Aorta (tissue), 5 donors: Measurements from ENCODE around the gene ECM1. TPM values are rescaled to one million over a fixed set of nuclear protein-coding genes. Genes with fewer than 3 reads are reported as not detected.
A peak's percentile ranks its signal among the peaks of the same experiment; 100 is the strongest.

Source experiments
- ATAC-seq: fragments of 200-7000 bp; cut with Tn5 transposase; one replicate; pipeline ENCODE4 v1.9.1; 2022; ENCODE audit warnings: moderate library complexity; ENCODE audit not compliant: low FRiP score
- DNase-seq, 2 donors: peaks; one replicate each; pipeline ENCODE4 v3.0.0-alpha.2; 2020
- H3K27ac ChIP-seq, 2 donors: one replicate each; pipeline ENCODE4 v1.5.1; 2013; ENCODE audit warnings: low read length in 2 of 2, mild to moderate bottlenecking in 2 of 2, moderate library complexity in 2 of 2, control low read depth in 1 of 2, inconsistent platforms in 1 of 2, low read depth in 1 of 2
- H3K27me3 ChIP-seq, 2 donors: one replicate each; pipeline ENCODE4 v1.6.1; 2013; ENCODE audit warnings: control low read depth in 1 of 2, low read length in 1 of 2, mild to moderate bottlenecking in 1 of 2, moderate library complexity in 1 of 2; ENCODE audit not compliant: insufficient read depth in 2 of 2, control insufficient read depth in 1 of 2
- H3K36me3 ChIP-seq, 2 donors: one replicate each; pipeline ENCODE4 v1.6.1; 2013; ENCODE audit warnings: control low read depth in 1 of 2, low read length in 1 of 2, mild to moderate bottlenecking in 1 of 2; ENCODE audit not compliant: insufficient read depth in 2 of 2, control insufficient read depth in 1 of 2
- H3K4me1 ChIP-seq, 2 donors: one replicate each; pipeline ENCODE4 v1.6.1; 2013; ENCODE audit warnings: low read length in 2 of 2, control low read depth in 1 of 2, mild to moderate bottlenecking in 1 of 2, moderate library complexity in 1 of 2; ENCODE audit not compliant: insufficient read depth in 2 of 2, control insufficient read depth in 1 of 2
- H3K4me3 ChIP-seq, 2 donors: one replicate each; pipeline ENCODE4 v1.5.1; 2013; ENCODE audit warnings: low read length in 2 of 2, control low read depth in 1 of 2, mild to moderate bottlenecking in 1 of 2
- H3K9me3 ChIP-seq: one replicate; pipeline ENCODE4 v1.6.1; 2013; ENCODE audit warnings: mild to moderate bottlenecking, low read length; ENCODE audit not compliant: control insufficient read depth
- WGBS, 2 donors: extraction: QIAGEN DNeasy Blood & Tissue Kit; methylation state at CpG; one replicate each; pipeline ENCODE4 v1.1.7; 2013; 5-methylcytosine and 5-hydroxymethylcytosine counted together
- intact Hi-C, 2 donors: fragments of 100-400 bp; cut with DNase I; formaldehyde crosslinking; loops; one replicate each; pipeline versions ENCODE4 v1.14.2 to v1.15.0; 2022
- polyA plus RNA-seq, 2 donors: library from polyadenylated mRNA; stranded (reverse); fragments of 200-250 nt; gene quantifications; one replicate each; pipeline ENCODE4 v1.2.3, GENCODE V29; 2013
- total RNA-seq, 2 donors: library from RNA; stranded (reverse); fragmentation: NEBNext Ultra II Directional; extraction: Animal tissue kit (Norgen Biotek cat#: 25700); gene quantifications; one replicate each; pipeline ENCODE4 v1.2.1, GENCODE V29; 2021
- donor health status: healthy with polysubstance abuse.
- donor health status: Bipolar disorder and iron deficiency.
- donor health status: DM: no; HTN: no; CAD: no.
- donor health status: DM: no; HTN: no; CAD: no.
- donor health status: DM: yes; HTN: yes; CAD: no.

Gene ECM1
- total and polyA plus RNA-seq, 4 donors: 8.1 to 57.6 (median 29.4) TPM

- 52 to 75% methylated on average over 1 of the region's 1 CpG for whole genome bisulfite sequencing, 2 donors
- H3K9me3 ChIP-seq: no peaks in the 10 kb centered on the region
- H3K36me3 ChIP-seq: peaks cover 0 to 4% of the 10 kb centered on the region in 2 donors
- ATAC-seq (no peak), DNase-seq (no peak)
- intact Hi-C loops: no loop called here
- H3K27ac ChIP-seq: no peak overlapping the region
- H3K27me3 ChIP-seq: no peaks in the 10 kb centered on the region
- no peak overlapping the region for H3K4me3 ChIP-seq
- H3K4me1 ChIP-seq: no peaks in the 10 kb centered on the region
Measured at GRCh38 chr1:150477320-150477719, 30.6 kb upstream of the ECM1 start.

GRCh38 chr1:150477733-150478132 lies 30.2 kb upstream of the ECM1 start:
- H3K4me1 ChIP-seq: no peaks in the 10 kb centered on the region
- H3K27ac ChIP-seq: no peak overlapping the region
- no peaks in the 10 kb centered on the region for H3K36me3 ChIP-seq
- no peaks in the 10 kb centered on the region for H3K9me3 ChIP-seq
- no peak overlapping the region for H3K4me3 ChIP-seq
- DNase-seq (no peak), ATAC-seq (no peak)
- 51 to 55% methylated on average over 4 of the region's 4 CpGs for WGBS, 2 donors
- no peaks in the 10 kb centered on the region for H3K27me3 ChIP-seq
- intact Hi-C loops: no loop called here

- WGBS, 2 donors: 71 to 75% methylated on average over 4 of the region's 4 CpGs
- no peaks in the 10 kb centered on the region for H3K36me3 ChIP-seq
- H3K27me3 ChIP-seq: no peaks in the 10 kb centered on the region
- H3K9me3 ChIP-seq: no peaks in the 10 kb centered on the region
- ATAC-seq (no peak), DNase-seq (no peak)
- intact Hi-C loops: no loop called here
- no peak overlapping the region for H3K4me3 ChIP-seq
- no peak overlapping the region for H3K27ac ChIP-seq
- H3K4me1 ChIP-seq: no peaks in the 10 kb centered on the region
Measured at GRCh38 chr1:150479370-150479769, 28.5 kb upstream of the ECM1 start.

GRCh38 chr1:150479927-150480352 lies 28.0 kb upstream of the ECM1 start:
- H3K9me3 ChIP-seq: no peaks in the 10 kb centered on the region
- WGBS, 2 donors: 34 to 37% methylated on average over 2 of the region's 2 CpGs
- intact Hi-C loops: no loop called here
- no peak for ATAC-seq
- no peaks in the 10 kb centered on the region for H3K36me3 ChIP-seq
- DNase-seq: no peak
- H3K27me3 ChIP-seq: no peaks in the 10 kb centered on the region
- no peak overlapping the region for H3K4me3 ChIP-seq
- H3K4me1 ChIP-seq: no peaks in the 10 kb centered on the region
- H3K27ac ChIP-seq: no peak overlapping the region

GRCh38 chr1:150484431-150484830 lies 23.5 kb upstream of the ECM1 start:
- Histone ChIP-seq H3K36me3 (no peaks in the 10 kb centered on the region), H3K27ac (no peak overlapping the region), H3K27me3 (no peaks in the 10 kb centered on the region), H3K4me1 (no peaks in the 10 kb centered on the region), H3K9me3 (no peaks in the 10 kb centered on the region), H3K4me3 (no peak overlapping the region)
- no peak for ATAC-seq
- intact Hi-C loops: no loop called here
- DNase-seq: no peak
- 78 to 83% methylated on average over 4 to 5 of the region's 5 CpGs for WGBS, 2 donors

- no peaks in the 10 kb centered on the region for H3K36me3 ChIP-seq
- intact Hi-C loops: loop anchor here in 1 of 2 donors (5.0 kb wide), 1 partner anchor 47 kb away; no protein-coding TSS in a partner anchor
- no peak for DNase-seq
- WGBS, 2 donors: 14 to 21% methylated on average over 2 of the region's 2 CpGs
- no peak overlapping the region for H3K4me3 ChIP-seq
- ATAC-seq: no peak
- H3K9me3 ChIP-seq: no peaks in the 10 kb centered on the region
- no peak overlapping the region for H3K27ac ChIP-seq
- H3K27me3 ChIP-seq: no peaks in the 10 kb centered on the region
- no peaks in the 10 kb centered on the region for H3K4me1 ChIP-seq
Measured at GRCh38 chr1:150484861-150485260, 23.0 kb upstream of the ECM1 start.

- 0% methylated on average over 30 of the region's 30 CpGs for WGBS, 2 donors
- Histone ChIP-seq H3K9me3 (no peaks in the 10 kb centered on the region), H3K4me3 (peak within 1 kb of the TSS; percentile 63 to 68), H3K36me3 (peaks cover 0 to 4% of the 10 kb centered on the region in 2 donors), H3K27me3 (no peaks in the 10 kb centered on the region), H3K4me1 (no peaks in the 10 kb centered on the region), H3K27ac (no peak within 1 kb of the TSS)
- ATAC-seq (peak; percentile 100), DNase-seq (peak; percentile 93 to 95)
- intact Hi-C loops: loop anchor here in 1 of 2 donors (5.0 kb wide), 1 partner anchor 45 kb away; no protein-coding TSS in a partner anchor
Measured at GRCh38 chr1:150486966-150487762, 20.7 kb upstream of the ECM1 start, which contains the start of gene TARS2. TARS2 (plus strand) TSS chr1:150487419; CDS start chr1:150487451, 32 bp downstream.

GRCh38 chr1:150487763-150488115 lies 20.2 kb upstream of the ECM1 start:
- Histone ChIP-seq H3K4me1 (no peaks in the 10 kb centered on the region), H3K27ac (no peak overlapping the region), H3K27me3 (no peaks in the 10 kb centered on the region), H3K36me3 (peaks cover 0 to 4% of the 10 kb centered on the region in 2 donors), H3K9me3 (no peaks in the 10 kb centered on the region), H3K4me3 (peak overlapping the region; percentile 32 to 63)
- no peak for ATAC-seq
- 3 to 5% methylated on average over 7 of the region's 7 CpGs for WGBS, 2 donors
- intact Hi-C loops: loop anchor here in 1 of 2 donors (5.0 kb wide), 1 partner anchor 45 kb away; no protein-coding TSS in a partner anchor
- DNase-seq: no peak

GRCh38 chr1:150493175-150493574 lies 14.7 kb upstream of the ECM1 start:
- Histone ChIP-seq H3K27me3 (no peaks in the 10 kb centered on the region), H3K4me1 (no peaks in the 10 kb centered on the region), H3K27ac (no peak overlapping the region), H3K4me3 (no peak overlapping the region), H3K36me3 (peaks cover 0 to 8% of the 10 kb centered on the region in 2 donors), H3K9me3 (no peaks in the 10 kb centered on the region)
- ATAC-seq (no peak), DNase-seq (no peak)
- WGBS, 2 donors: 95 to 98% methylated on average over 8 of the region's 8 CpGs
- intact Hi-C loops: no loop called here
